ENCODE measurements around the gene ELAVL2.
"Not testable (repeated sequence)": the region's sequence is repeated elsewhere in the genome, so short reads cannot be mapped to it uniquely, and the experiment has no call there.

Gene ELAVL2

DNA sequence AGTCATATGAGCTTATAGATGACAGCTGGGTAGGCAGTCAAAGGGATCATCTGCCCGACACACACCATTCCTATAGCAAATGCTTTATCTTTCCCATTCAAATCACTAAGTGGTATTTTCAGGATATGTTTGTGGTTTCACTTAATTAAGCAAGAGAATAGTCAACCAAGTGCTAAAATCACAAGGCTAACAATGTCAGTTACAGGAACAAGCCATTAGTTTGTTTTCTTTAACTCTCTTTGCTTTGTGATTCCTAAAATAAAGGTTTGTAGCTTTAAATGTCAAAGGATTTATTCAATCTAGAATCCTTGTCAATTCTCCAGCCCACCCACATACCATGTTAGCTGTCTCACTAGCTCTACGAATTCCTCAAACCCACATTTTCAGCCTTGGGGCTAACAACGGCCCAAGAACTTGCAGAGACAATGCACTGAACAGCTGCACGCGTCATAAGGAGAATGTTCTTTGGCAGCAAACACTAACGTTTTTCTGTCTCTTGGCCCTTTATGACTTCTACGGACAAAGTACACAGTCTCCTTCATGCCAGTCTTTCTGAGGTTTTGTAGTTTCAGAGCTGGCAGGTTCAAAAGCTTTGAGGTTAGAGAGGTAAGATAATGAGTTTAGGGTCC, 56.6 kb downstream of the ELAVL2 start:
- DNase-seq (ENCODE audit: low read depth) = no peak

GRCh38 chr9:23768861-23769260, 57.2 kb downstream of the ELAVL2 start:
- DNase-seq (ENCODE audit: low read depth) = no peak

DNA sequence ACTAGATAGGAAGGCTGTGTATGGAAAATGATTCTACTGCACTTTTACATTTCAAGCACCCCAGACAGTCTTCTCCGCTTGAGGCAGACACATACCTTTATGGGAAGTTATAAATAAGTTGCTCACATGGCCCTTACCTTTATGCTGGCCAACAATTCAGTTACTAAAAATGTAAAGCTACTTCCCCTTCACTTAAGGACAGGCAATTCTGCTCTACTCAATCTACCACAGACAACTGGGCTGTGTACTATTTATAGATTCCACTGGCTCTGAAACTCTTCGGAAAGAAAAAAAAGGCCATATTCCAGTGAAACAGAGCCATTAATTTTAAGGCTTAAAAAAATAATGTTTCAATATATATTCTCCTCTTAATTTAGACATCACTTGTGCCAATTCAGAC, 59.4 kb downstream of the ELAVL2 start:
- no peak for DNase-seq (ENCODE audit: low read depth)

DNA sequence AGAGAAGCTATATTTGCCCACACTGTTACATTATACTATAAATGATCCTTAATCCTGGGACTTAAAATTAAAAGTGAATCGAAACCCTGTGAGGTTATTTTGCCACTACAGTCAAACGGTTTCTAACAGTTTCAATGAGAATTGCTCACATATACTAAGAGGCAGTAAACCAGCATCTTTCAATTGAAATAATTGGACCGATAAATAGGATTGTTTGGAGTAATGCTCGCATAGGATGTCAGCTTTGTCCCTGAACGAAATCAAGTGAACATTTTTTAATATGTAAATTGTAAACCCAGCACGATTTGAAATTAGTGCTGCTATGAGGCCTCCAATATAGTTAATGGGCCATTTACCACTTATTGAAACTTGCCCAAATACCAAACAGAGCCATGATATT, 60.5 kb downstream of the ELAVL2 start:
- DNase-seq (ENCODE audit: low read depth) = no peak

GRCh38 chr9:23764219-23764618, 61.8 kb downstream of the ELAVL2 start:
- no peak for DNase-seq (ENCODE audit: low read depth)

- DNase-seq (ENCODE audit: low read depth) = no peak
Observed at GRCh38 chr9:23754551-23754950, 71.5 kb downstream of the ELAVL2 start.

GRCh38 chr9:23752859-23753258, 73.2 kb downstream of the ELAVL2 start:
- DNase-seq (ENCODE audit: low read depth) = no peak

DNA sequence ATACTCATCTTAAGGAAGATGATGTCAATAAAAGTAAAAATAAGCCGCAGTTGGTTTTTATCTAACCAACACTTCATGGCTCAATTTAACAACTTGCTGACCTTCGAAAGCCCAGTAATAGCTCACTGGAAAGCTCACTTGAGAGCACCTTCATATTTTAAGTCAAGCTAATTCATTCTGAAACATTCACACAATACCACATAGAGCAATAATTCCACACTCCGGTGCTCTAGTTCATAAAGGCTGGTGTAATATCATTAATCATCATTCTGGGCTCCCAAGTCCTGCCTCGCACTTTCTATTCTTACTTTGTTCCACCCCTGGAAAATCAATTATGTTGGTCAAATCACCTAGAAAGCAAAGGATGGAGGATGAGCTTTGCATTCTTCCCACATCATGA, 74.4 kb downstream of the ELAVL2 start:
- DNase-seq (ENCODE audit: low read depth) = no peak

- DNase-seq (ENCODE audit: low read depth) = no peak
Observed at GRCh38 chr9:23750808-23751207, 75.2 kb downstream of the ELAVL2 start.

- DNase-seq (ENCODE audit: low read depth) = no peak
Observed at GRCh38 chr9:23747088-23748075, 78.7 kb downstream of the ELAVL2 start.

DNA sequence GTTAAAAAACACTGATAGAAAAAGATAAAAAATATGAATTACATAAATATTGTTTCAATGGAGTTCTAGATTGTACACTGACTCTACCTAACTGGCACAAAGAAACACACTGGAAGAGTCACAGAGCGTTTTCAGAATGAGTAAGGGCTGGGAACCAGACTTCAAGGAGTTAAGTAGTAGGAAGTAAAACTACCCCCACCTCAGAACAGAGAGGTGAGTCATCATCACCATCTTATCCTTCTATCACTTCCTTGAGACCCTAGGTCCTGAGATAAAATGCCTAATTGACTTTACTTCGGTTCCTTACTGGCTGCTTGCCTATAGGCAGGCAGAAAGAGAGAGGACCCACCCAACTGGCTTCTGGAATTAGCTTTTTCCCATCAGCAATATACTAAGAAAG, 79.7 kb downstream of the ELAVL2 start:
- DNase-seq (ENCODE audit: low read depth) = no peak

DNA sequence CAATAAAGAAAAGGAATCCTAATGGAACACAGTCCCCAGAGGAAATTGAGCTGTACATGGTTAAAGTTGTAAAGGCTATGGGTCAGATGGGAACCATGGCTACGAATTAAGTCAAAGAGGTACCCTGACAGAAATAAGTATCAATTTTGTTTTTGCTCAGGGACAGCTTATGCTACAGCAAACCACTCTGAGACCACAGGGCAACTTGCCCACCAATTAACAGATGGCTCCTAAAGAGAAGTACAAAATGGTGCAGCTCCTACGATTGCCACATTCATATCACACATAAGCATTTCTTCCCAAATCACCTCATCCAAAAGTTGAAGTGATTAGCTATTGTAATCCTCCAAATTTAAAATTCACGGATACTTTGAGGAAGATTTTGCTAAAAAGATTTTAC, 83.0 kb downstream of the ELAVL2 start:
- DNase-seq (ENCODE audit: low read depth) = no peak

DNA sequence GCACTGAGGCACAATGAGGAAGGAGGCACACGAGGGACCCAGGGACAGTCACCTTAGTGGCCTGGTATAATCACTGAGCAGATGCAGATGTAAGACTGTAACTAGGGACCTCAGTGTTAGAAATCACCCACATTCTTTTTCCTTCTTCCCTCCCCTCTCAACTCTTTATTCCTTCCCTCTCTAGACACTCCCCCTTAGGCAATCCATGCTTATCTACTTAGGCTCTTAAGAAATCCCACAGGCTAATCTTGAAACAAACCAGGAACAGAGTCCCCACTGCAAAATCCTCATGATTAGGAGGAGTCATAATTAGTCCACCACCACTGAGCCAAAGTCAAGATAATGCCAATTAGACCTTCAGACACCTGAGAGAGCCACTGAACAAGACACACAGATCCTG, 84.7 kb downstream of the ELAVL2 start:
- no peak for DNase-seq (ENCODE audit: low read depth)

DNA sequence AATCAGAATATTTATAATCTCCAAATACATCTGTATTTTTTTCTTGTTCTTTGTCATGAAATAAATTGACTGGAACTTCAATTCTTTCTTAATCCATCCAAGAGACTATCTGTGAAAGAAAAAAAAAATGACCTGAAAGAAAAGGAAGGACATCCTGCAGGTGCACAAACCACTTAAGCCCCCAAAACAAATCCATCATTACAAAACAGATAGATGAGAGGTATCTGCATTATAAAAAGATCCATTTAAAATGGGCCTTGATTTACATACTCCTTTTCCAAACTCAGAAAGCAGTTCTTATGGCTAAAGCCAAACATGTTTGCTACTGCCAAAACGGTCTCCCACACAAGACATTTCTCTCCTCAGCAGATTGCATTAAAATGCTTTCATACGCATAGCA, 85.5 kb downstream of the ELAVL2 start:
- no peak for DNase-seq (ENCODE audit: low read depth)

- DNase-seq (ENCODE audit: low read depth) = no peak
Observed at GRCh38 chr9:23739753-23740152, 86.3 kb downstream of the ELAVL2 start.

DNA sequence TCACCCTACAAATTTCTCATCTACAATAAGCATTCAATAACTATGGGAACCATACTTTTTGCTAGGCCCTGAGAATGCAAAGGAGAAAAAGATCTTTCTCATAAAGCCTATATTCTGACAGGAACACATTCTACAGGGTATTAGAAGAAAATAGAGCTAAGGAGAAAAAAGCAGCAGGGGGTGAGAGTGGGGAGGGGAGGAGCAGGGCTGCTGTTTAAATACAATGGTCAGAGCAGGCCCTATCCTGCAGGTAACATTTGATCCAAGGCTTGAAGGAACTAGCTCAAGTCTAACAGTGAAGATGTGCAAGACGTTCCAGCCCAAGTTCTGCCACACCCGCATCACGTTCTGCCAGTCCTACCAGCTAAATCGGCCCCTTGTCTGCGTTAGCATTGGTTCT, 89.7 kb downstream of the ELAVL2 start:
- DNase-seq (ENCODE audit: low read depth) = no peak

- no peak for DNase-seq (ENCODE audit: low read depth)
Observed at GRCh38 chr9:23733495-23734078, 92.5 kb downstream of the ELAVL2 start.

- no peak for DNase-seq (ENCODE audit: low read depth)
Observed at GRCh38 chr9:23731353-23731752, 94.7 kb downstream of the ELAVL2 start.

- no peak for DNase-seq (ENCODE audit: low read depth)
Observed at GRCh38 chr9:23730364-23730763, 95.7 kb downstream of the ELAVL2 start.

- DNase-seq (ENCODE audit: low read depth) = no peak
Observed at GRCh38 chr9:23728736-23729135, 97.3 kb downstream of the ELAVL2 start.

- no peak for DNase-seq (ENCODE audit: low read depth)
Observed at GRCh38 chr9:23725279-23725946, 100.6 kb downstream of the ELAVL2 start.

DNA sequence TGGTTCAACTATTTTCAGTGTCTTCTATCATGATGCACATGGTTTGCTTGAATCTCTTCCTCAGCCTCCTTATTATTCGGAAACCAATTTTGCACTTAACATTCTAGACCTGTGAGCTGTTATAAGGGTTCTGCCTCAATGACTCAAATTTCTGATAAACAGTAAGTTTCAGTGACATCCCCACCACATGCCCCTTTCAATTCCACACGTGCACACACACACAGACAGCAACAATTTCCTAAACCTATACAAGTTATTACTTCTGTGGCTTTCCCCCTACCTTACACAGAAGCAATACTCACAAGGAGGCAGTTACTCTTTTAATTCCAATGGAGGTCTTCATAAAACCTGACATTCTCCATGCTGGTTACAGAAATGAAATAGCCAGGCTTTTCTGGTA, 102.4 kb downstream of the ELAVL2 start:
- DNase-seq (ENCODE audit: low read depth) = no peak

DNA sequence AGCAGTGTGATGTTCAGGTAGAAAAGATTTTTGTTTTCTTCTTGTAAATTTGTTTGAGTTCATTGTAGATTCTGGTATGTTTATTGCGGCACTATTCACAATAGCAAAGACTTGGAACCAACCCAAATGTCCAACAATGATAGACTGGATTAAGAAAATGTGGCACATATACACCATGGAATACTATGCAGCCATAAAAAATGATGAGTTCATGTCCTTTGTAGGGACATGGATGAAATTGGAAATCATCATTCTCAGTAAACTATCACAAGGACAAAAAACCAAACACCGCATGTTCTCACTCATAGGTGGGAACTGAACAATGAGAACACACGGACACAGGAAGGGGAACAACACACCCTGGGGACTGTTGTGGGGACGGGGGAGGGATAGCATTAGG, 103.0 kb downstream of the ELAVL2 start:
- DNase-seq (ENCODE audit: low read depth) = not testable (repeated sequence)
